HepG2 (cell line): ENCODE measurements around the gene SUZ12. TPM values are rescaled to one million over a fixed set of nuclear protein-coding genes. Genes with fewer than 3 reads are reported as not detected.
"Not testable (repeated sequence)": the region's sequence is repeated elsewhere in the genome, so short reads cannot be mapped to it uniquely, and the experiment has no call there.

ENCODE experiments used
- DMAP1 ChIP-seq: IDR thresholded peaks from 2 replicates; pipeline ENCODE4 v1.6.1; 2016
- FOXA3 ChIP-seq: IDR thresholded peaks from 2 replicates; pipeline ENCODE4 v1.6.1; 2016; ENCODE audit warnings: missing genetic modification reagents, missing compliant biosample characterization
- GATAD1 ChIP-seq: IDR thresholded peaks from 2 replicates; pipeline ENCODE4 v1.6.1; 2016; ENCODE audit warnings: missing genetic modification reagents, missing compliant biosample characterization
- GATAD2A ChIP-seq: IDR thresholded peaks from 2 replicates; pipeline ENCODE4 v1.6.1; 2016
- KAT7 ChIP-seq: IDR thresholded peaks from 2 replicates; pipeline ENCODE4 v1.6.1; 2018; ENCODE audit warnings: borderline replicate concordance, missing compliant biosample characterization
- KAT8 ChIP-seq: IDR thresholded peaks from 2 replicates; pipeline ENCODE4 v1.6.1; 2016; ENCODE audit warnings: missing genetic modification reagents, missing compliant biosample characterization
- KLF6 ChIP-seq: IDR thresholded peaks from 2 replicates; pipeline ENCODE4 v1.8.0; 2016; ENCODE audit warnings: missing biosample characterization, missing genetic modification reagents
- MYC ChIP-seq: sonication (generic); formaldehyde crosslinking; IDR thresholded peaks from 2 replicates; pipeline ENCODE4 v1.9.0; 2021; ENCODE audit warnings: missing genetic modification reagents, borderline replicate concordance
- NFYC ChIP-seq: IDR thresholded peaks from 2 replicates; pipeline ENCODE4 v1.6.1; 2016; ENCODE audit warnings: missing genetic modification reagents, missing compliant biosample characterization
- NR2F6 ChIP-seq, 2 experiments: IDR thresholded peaks; 2 replicates each; pipeline ENCODE4 v1.6.1; 2016; ENCODE audit warnings: antibody characterized with exemption in 1 of 2, mild to moderate bottlenecking in 1 of 2
- PHF8 ChIP-seq: sonication (generic); formaldehyde crosslinking; IDR thresholded peaks from 2 replicates; pipeline ENCODE4 v1.5.0; 2020; ENCODE audit warnings: missing genetic modification reagents
- POLR2G ChIP-seq: fragments of 200-400 bp; formaldehyde crosslinking; IDR thresholded peaks from 2 replicates; pipeline ENCODE4 v1.6.1; 2018; ENCODE audit warnings: mild to moderate bottlenecking, low read depth, low read length, moderate library complexity
- RFXAP ChIP-seq: sonication (generic); formaldehyde crosslinking; IDR thresholded peaks from 2 replicates; pipeline ENCODE4 v1.4.0; 2020; ENCODE audit warnings: missing genetic modification reagents, borderline replicate concordance
- RXRB ChIP-seq: IDR thresholded peaks from 2 replicates; pipeline ENCODE4 v1.6.1; 2016; ENCODE audit warnings: borderline replicate concordance, missing genetic modification reagents, missing compliant biosample characterization
- SALL1 ChIP-seq: sonication (generic); formaldehyde crosslinking; IDR thresholded peaks from 2 replicates; pipeline ENCODE4 v1.8.0; 2022; ENCODE audit warnings: mild to moderate bottlenecking, missing genetic modification reagents
- SOX13 ChIP-seq, 3 experiments: fragments of 450-650 bp in 1 of 3; sonication (generic) in 1 of 3; formaldehyde crosslinking in 1 of 3; IDR thresholded peaks in 2 of 3; conservative IDR thresholded peaks in 1 of 3; 2 replicates each; pipeline versions ENCODE4 v1.5.0 to v1.6.1; 2016 to 2020; ENCODE audit warnings: antibody characterized with exemption in 1 of 3, mild to moderate bottlenecking in 1 of 3, missing compliant biosample characterization in 1 of 3, missing genetic modification reagents in 1 of 3, moderate library complexity in 1 of 3
- SP2 ChIP-seq: sonication (generic); formaldehyde crosslinking; IDR thresholded peaks from 2 replicates; pipeline ENCODE4 v1.5.1; 2020; ENCODE audit warnings: mild to moderate bottlenecking, missing genetic modification reagents
- TARDBP ChIP-seq: sonication (generic); formaldehyde crosslinking; IDR thresholded peaks from 2 replicates; pipeline ENCODE4 v1.8.0; 2022; ENCODE audit warnings: mild to moderate bottlenecking, missing genetic modification reagents
- ZFX ChIP-seq: sonication (generic); formaldehyde crosslinking; IDR thresholded peaks from 2 replicates; pipeline ENCODE4 v1.4.0; 2020; ENCODE audit warnings: mild to moderate bottlenecking, low read depth, missing genetic modification reagents, moderate library complexity
- ZFY ChIP-seq: sonication (generic); formaldehyde crosslinking; IDR thresholded peaks from 2 replicates; pipeline ENCODE4 v1.4.0; 2020; ENCODE audit warnings: missing genetic modification reagents
- ZNF563 ChIP-seq: sonication (generic); formaldehyde crosslinking; IDR thresholded peaks from 2 replicates; pipeline ENCODE4 v1.8.0; 2022; ENCODE audit warnings: mild to moderate bottlenecking, moderate library complexity, missing genetic modification reagents
- ZNF776 ChIP-seq: sonication (generic); formaldehyde crosslinking; IDR thresholded peaks from 2 replicates; pipeline ENCODE4 v1.4.0; 2020; ENCODE audit warnings: mild to moderate bottlenecking, missing genetic modification reagents
- polyA plus RNA-seq, 8 experiments: library from polyadenylated mRNA; depleted of rRNA in 3 of 8; stranded (reverse) in 7 of 8; unstranded in 1 of 8; fragments of >200 nt; fragmentation: Illumina TruSeq in 4 of 8; extraction: Trizol in 4 of 8; gene quantifications; 2 replicates each; pipeline versions ENCODE4 v1.2.1 to v1.2.3, GENCODE V29; 2011 to 2016; ENCODE audit warnings: low read depth in 4 of 8, missing spikeins in 1 of 8, mixed read lengths in 1 of 8; ENCODE audit not compliant: insufficient read depth in 1 of 8
- total RNA-seq, 5 experiments: library from RNA; depleted of rRNA; stranded (reverse); fragments of >200 nt; fragmentation: Illumina TruSeq; extraction: Trizol; gene quantifications; 2 replicates each; pipeline ENCODE4 v1.2.3, GENCODE V29; 2016; ENCODE audit warnings: low read depth in 1 of 5
- TF ChIP-seq, protein P1 (sequence below): sonication (generic); formaldehyde crosslinking; IDR thresholded peaks from 2 replicates; pipeline ENCODE4 v1.5.0; 2020; ENCODE audit warnings: mild to moderate bottlenecking, missing genetic modification reagents, borderline replicate concordance
- TF ChIP-seq, protein P2 (sequence below): IDR thresholded peaks from 2 replicates; pipeline ENCODE4 v1.6.1; 2016; ENCODE audit warnings: missing compliant biosample characterization, missing genetic modification reagents, borderline replicate concordance
- TF ChIP-seq, protein P3 (sequence below): sonication (generic); formaldehyde crosslinking; IDR thresholded peaks from 2 replicates; pipeline ENCODE4 v1.4.0; 2020; ENCODE audit warnings: missing genetic modification reagents

Gene SUZ12
- total and polyA plus RNA-seq, 2 of the 13 experiments (the other 11 are each of a cell fraction or from before 2014, with no cell fraction given), result 11.7 to 15.6 TPM

DNA sequence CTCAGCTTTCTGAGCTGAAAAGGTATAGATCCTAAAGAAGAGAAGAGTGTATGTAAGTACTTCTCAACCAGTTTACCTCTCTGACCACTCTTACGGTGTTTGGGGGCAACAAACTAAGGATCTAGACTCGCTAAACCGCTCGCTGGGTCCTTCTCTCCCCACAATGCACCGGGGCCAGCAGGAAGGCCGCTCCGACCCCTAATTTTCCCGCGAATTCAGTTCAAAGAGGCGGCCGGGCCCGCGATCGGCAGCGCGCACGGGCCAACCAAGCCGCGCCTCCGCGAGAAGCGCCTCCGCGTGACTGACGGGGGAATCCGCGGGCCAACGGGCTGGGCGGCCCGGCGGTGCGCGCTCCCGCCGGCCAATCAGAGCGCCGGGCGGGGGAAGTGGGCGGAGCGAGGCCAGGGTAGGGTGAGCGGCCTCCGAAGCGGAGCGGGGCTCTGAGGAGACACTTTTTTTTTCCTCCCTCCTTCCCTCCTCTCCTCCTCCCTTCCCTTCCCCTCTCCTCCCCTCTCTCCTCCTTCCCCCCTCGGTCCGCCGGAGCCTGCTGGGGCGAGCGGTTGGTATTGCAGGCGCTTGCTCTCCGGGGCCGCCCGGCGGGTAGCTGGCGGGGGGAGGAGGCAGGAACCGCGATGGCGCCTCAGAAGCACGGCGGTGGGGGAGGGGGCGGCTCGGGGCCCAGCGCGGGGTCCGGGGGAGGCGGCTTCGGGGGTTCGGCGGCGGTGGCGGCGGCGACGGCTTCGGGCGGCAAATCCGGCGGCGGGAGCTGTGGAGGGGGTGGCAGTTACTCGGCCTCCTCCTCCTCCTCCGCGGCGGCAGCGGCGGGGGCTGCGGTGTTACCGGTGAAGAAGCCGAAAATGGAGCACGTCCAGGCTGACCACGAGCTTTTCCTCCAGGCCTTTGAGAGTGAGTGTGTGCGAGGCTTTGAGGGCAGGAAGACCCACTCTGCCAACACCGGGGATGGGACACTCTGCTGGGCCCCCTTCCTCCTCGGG is at the start of gene SUZ12 (continued):
- TF ChIP-seq SP2 (CRISPR knock-in tag), result peak; percentile 74
- TF ChIP-seq ZFY, result peak; percentile 55; the same call in 1 of the 2 replicates
- TF ChIP-seq KAT8 (CRISPR knock-in tag), result peak; percentile 60; the same call in 1 of the 2 replicates
- TF ChIP-seq TARDBP (CRISPR knock-in tag), result peak; percentile 16; the same call in 1 of the 2 replicates
- 0 out of 2 replicates have a peak, but pooled peaks have one; percentile 38 for TF ChIP-seq KAT7 (CRISPR knock-in tag)
- 0 out of 2 replicates have a peak, but pooled peaks have one; percentile 25 for TF ChIP-seq FOXA3 (CRISPR knock-in tag)
- peak; percentile 43; the same call in 1 of the 2 replicates for TF ChIP-seq SALL1
- TF ChIP-seq, protein P1, sequence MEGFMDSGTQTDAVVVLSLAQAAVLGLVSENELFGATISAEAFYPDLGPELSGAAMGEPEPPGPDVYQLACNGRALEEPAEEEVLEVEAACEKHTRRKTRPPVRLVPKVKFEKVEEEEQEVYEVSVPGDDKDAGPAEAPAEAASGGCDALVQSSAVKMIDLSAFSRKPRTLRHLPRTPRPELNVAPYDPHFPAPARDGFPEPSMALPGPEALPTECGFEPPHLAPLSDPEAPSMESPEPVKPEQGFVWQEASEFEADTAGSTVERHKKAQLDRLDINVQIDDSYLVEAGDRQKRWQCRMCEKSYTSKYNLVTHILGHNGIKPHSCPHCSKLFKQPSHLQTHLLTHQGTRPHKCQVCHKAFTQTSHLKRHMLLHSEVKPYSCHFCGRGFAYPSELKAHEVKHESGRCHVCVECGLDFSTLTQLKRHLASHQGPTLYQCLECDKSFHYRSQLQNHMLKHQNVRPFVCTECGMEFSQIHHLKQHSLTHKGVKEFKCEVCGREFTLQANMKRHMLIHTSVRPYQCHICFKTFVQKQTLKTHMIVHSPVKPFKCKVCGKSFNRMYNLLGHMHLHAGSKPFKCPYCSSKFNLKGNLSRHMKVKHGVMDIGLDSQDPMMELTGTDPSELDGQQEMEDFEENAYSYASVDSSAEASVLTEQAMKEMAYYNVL (CRISPR knock-in tag), result peak; percentile 85; the same call in 1 of the 2 replicates
- peak; percentile 59; the same call in 1 of the 2 replicates for TF ChIP-seq ZNF563
- peak; percentile 88 for TF ChIP-seq POLR2G
- 0 out of 2 replicates have a peak, but pooled peaks have one; percentile 45 for TF ChIP-seq ZNF776 (CRISPR knock-in tag)
- TF ChIP-seq, protein P2, sequence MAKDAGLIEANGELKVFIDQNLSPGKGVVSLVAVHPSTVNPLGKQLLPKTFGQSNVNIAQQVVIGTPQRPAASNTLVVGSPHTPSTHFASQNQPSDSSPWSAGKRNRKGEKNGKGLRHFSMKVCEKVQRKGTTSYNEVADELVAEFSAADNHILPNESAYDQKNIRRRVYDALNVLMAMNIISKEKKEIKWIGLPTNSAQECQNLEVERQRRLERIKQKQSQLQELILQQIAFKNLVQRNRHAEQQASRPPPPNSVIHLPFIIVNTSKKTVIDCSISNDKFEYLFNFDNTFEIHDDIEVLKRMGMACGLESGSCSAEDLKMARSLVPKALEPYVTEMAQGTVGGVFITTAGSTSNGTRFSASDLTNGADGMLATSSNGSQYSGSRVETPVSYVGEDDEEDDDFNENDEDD (CRISPR knock-in tag), result peak; percentile 91
- 0 out of 2 replicates have a peak, but pooled peaks have one; percentile 19 for TF ChIP-seq RFXAP (CRISPR knock-in tag)
- peak; percentile 39; the same call in 1 of the 2 replicates for TF ChIP-seq GATAD1 (CRISPR knock-in tag)
- TF ChIP-seq PHF8, result peak; percentile 79
- peak; percentile 12; the same call in 1 of the 2 replicates for TF ChIP-seq SOX13 (IDR thresholded peaks at IDR 0.05)
- TF ChIP-seq SOX13 (CRISPR knock-in tag; conservative IDR thresholded peaks at IDR 0.05 in 1 of 2, IDR thresholded peaks at IDR 0.05 in 1 of 2); NR2F6 (IDR thresholded peaks at IDR 0.05): not testable (repeated sequence)
- TF ChIP-seq NR2F6 (CRISPR knock-in tag; IDR thresholded peaks at IDR 0.05), result 0 out of 2 replicates have a peak, but pooled peaks have one; percentile 11
- 0 out of 2 replicates have a peak, but pooled peaks have one; percentile 10 for TF ChIP-seq RXRB (CRISPR knock-in tag)
- peak; percentile 74 for TF ChIP-seq ZFX (CRISPR knock-in tag)
- peak; percentile 10; the same call in 1 of the 2 replicates for TF ChIP-seq GATAD2A (CRISPR knock-in tag)
- peak; percentile 42; the same call in 1 of the 2 replicates for TF ChIP-seq MYC (CRISPR knock-in tag)
- TF ChIP-seq, protein P3, sequence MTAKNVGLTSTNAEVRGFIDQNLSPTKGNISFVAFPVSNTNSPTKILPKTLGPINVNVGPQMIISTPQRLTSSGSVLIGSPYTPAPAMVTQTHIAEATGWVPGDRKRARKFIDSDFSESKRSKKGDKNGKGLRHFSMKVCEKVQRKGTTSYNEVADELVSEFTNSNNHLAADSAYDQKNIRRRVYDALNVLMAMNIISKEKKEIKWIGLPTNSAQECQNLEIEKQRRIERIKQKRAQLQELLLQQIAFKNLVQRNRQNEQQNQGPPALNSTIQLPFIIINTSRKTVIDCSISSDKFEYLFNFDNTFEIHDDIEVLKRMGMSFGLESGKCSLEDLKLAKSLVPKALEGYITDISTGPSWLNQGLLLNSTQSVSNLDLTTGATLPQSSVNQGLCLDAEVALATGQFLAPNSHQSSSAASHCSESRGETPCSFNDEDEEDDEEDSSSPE (CRISPR knock-in tag), result peak; percentile 94
- TF ChIP-seq KLF6, result 0 out of 2 replicates have a peak, but pooled peaks have one; percentile 25
- peak; percentile 59; the same call in 1 of the 2 replicates for TF ChIP-seq DMAP1 (CRISPR knock-in tag)
- peak; percentile 78 for TF ChIP-seq NFYC (CRISPR knock-in tag)
